ENCODE results near the gene IGFBP4.

DNA sequence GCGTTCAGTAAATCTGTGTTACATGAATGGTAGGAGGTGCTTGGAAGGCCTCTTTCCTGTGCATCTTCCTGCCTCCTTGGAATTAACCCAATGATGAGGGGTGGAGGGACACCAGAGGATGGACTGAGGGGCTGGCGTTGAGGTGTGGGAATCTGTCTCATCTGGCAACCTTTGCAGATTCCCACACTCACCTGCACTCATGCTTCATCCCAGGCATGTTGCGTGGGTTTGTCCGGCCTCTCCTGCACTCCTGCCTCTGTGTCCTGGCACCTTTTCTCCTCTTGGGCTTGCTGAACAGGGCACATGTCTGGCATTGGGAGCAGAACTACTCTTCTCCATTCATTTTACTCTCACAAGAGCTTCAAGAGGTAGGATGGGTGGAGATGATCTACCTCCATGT is 3.1 kb upstream of the IGFBP4 start:
- no peak for TF ChIP-seq POLR2A (IDR thresholded peaks at IDR 0.05)
- TF ChIP-seq, protein P1, sequence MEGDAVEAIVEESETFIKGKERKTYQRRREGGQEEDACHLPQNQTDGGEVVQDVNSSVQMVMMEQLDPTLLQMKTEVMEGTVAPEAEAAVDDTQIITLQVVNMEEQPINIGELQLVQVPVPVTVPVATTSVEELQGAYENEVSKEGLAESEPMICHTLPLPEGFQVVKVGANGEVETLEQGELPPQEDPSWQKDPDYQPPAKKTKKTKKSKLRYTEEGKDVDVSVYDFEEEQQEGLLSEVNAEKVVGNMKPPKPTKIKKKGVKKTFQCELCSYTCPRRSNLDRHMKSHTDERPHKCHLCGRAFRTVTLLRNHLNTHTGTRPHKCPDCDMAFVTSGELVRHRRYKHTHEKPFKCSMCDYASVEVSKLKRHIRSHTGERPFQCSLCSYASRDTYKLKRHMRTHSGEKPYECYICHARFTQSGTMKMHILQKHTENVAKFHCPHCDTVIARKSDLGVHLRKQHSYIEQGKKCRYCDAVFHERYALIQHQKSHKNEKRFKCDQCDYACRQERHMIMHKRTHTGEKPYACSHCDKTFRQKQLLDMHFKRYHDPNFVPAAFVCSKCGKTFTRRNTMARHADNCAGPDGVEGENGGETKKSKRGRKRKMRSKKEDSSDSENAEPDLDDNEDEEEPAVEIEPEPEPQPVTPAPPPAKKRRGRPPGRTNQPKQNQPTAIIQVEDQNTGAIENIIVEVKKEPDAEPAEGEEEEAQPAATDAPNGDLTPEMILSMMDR (IDR thresholded peaks at IDR 0.05), result no peak

Data from body of pancreas (tissue), 4 donors.